ENCODE measurements around the gene PTPN6.

- TF ChIP-seq, protein P1, sequence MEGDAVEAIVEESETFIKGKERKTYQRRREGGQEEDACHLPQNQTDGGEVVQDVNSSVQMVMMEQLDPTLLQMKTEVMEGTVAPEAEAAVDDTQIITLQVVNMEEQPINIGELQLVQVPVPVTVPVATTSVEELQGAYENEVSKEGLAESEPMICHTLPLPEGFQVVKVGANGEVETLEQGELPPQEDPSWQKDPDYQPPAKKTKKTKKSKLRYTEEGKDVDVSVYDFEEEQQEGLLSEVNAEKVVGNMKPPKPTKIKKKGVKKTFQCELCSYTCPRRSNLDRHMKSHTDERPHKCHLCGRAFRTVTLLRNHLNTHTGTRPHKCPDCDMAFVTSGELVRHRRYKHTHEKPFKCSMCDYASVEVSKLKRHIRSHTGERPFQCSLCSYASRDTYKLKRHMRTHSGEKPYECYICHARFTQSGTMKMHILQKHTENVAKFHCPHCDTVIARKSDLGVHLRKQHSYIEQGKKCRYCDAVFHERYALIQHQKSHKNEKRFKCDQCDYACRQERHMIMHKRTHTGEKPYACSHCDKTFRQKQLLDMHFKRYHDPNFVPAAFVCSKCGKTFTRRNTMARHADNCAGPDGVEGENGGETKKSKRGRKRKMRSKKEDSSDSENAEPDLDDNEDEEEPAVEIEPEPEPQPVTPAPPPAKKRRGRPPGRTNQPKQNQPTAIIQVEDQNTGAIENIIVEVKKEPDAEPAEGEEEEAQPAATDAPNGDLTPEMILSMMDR (IDR thresholded peaks at IDR 0.05) = no peak
- TF ChIP-seq POLR2AphosphoS5 (IDR thresholded peaks at IDR 0.05) (no peak), EP300 (IDR thresholded peaks at IDR 0.05) (no peak), POLR2A (IDR thresholded peaks at IDR 0.05) (no peak)
Observed at GRCh38 chr12:6936194-6936635, 14.9 kb upstream of the PTPN6 start.
